HG03378 (cell line): ENCODE measurements around the gene DNMT1.

Experiments used
- ATAC-seq: cut with Tn5 transposase; IDR thresholded peaks from one replicate; pipeline ENCODE4 v1.9.1; 2021; ENCODE audit warnings: mild to moderate bottlenecking, moderate library complexity; ENCODE audit not compliant: unreplicated experiment

The DNMT1 gene

GRCh38 chr19:10115392-10116084, 79.2 kb downstream of the DNMT1 start:
- no peak for ATAC-seq

- no peak for ATAC-seq
Measured at GRCh38 chr19:10114651-10115391, 79.9 kb downstream of the DNMT1 start.

- no peak for ATAC-seq
Measured at GRCh38 chr19:10113964-10114650, 80.6 kb downstream of the DNMT1 start.

- no peak for ATAC-seq
Measured at GRCh38 chr19:10113592-10113963, 81.2 kb downstream of the DNMT1 start.

- no peak for ATAC-seq
Measured at GRCh38 chr19:10112895-10113591, 81.7 kb downstream of the DNMT1 start.

- ATAC-seq, result no peak
Measured at GRCh38 chr19:10112037-10112761, 82.6 kb downstream of the DNMT1 start.

- ATAC-seq, result peak; percentile 33
Measured at GRCh38 chr19:10111405-10111811, 83.3 kb downstream of the DNMT1 start, which contains the start of gene P2RY11. TSS of gene P2RY11 (plus strand) at chr19:10111693. CDS start at chr19:10111722, 29 bp downstream.

GRCh38 chr19:10110972-10111317, 83.8 kb downstream of the DNMT1 start:
- ATAC-seq, result no peak

GRCh38 chr19:10110076-10110971, 84.4 kb downstream of the DNMT1 start:
- no peak for ATAC-seq

- ATAC-seq, result no peak
Measured at GRCh38 chr19:10109528-10109927, 85.2 kb downstream of the DNMT1 start.

- no peak for ATAC-seq
Measured at GRCh38 chr19:10107817-10108367, 86.9 kb downstream of the DNMT1 start.

GRCh38 chr19:10107254-10107653, 87.5 kb downstream of the DNMT1 start:
- no peak for ATAC-seq

GRCh38 chr19:10106100-10106936, 88.4 kb downstream of the DNMT1 start, which contains the start of gene PPAN:
TSS of gene PPAN (plus strand) at chr19:10106362. CDS start at chr19:10106395, 33 bp downstream.
- ATAC-seq, result peak; percentile 43

- ATAC-seq, result peak; percentile 21
Measured at GRCh38 chr19:10105509-10106099, 89.1 kb downstream of the DNMT1 start.

GRCh38 chr19:10104665-10105508, 89.9 kb downstream of the DNMT1 start:
- peak; percentile 50 for ATAC-seq

GRCh38 chr19:10104130-10104513, 90.6 kb downstream of the DNMT1 start:
- ATAC-seq, result no peak

- no peak for ATAC-seq
Measured at GRCh38 chr19:10102787-10103236, 91.9 kb downstream of the DNMT1 start.
